HG02852 (cell line): ENCODE measurements around the gene HTR7.
A peak's percentile ranks its signal among the peaks of the same experiment; 100 is the strongest.

ENCODE experiments used
- ATAC-seq: cut with Tn5 transposase; IDR thresholded peaks from one replicate; pipeline ENCODE4 v1.9.1; 2021; ENCODE audit warnings: mild to moderate bottlenecking, moderate library complexity; ENCODE audit not compliant: unreplicated experiment

HTR7 gene

GRCh38 chr10:90806677-90807076 lies 51.2 kb downstream of the HTR7 start:
- no peak for ATAC-seq

DNA sequence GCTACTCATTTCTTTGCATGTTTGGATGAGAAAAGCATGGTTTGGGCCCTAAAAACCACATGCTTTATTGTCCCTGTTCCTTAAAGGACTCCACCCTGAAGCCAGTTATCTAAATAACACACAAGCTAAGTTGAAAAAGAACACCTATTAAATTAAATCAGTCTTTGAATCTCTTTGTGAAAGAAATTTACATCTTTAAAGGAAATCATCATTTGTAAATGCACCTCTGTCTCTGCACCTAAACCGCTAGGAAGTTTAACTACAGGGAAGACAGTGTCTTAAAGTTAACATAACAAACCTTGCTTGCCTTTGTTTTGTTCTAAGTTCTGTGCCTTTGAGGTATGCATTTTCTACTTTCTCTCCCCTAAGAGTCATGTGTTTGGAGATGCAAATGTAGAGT lies 52.6 kb downstream of the HTR7 start:
- ATAC-seq: no peak

DNA sequence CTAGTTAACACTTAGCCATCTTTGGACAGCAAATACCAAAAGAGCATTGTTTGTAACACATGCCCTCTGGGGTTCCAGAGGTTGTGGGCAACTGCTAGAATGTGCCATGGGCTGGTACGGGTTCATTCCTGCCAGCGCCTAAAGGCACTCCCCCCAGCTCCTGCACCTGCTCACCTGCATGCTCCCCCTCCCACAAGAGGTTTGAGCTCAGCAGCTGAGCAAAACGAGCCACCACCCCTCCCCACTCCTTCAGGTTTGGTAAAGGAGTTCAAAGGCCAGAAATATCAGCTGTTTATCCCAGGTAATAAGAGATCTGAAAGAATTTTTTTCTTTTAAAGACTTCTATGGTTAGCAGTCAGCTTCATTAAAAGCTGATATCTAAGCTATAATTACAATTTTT lies 53.5 kb downstream of the HTR7 start:
- ATAC-seq: no peak

- no peak for ATAC-seq
Measured at GRCh38 chr10:90801608-90802007, 56.2 kb downstream of the HTR7 start.

GRCh38 chr10:90800232-90800796 lies 57.5 kb downstream of the HTR7 start:
- no peak for ATAC-seq

DNA sequence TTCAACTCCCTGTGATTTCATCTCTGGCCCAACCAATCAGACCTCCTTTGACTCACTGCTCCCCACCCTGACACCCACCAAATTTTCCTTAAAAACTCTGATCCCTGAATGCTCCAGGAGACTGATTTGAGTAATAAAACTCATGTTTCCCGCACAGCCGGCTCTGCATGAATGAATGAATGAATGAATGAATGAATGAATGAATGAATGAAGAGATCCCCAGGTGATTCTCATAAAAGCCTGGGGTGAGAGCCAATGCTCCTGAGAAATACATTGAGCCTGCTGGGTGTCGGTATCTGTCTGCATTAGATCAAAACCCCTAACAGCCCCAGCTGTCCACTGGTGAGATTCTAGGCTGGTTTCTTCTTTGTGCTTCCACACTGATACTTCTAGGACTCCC lies 58.7 kb downstream of the HTR7 start:
- ATAC-seq: no peak

DNA sequence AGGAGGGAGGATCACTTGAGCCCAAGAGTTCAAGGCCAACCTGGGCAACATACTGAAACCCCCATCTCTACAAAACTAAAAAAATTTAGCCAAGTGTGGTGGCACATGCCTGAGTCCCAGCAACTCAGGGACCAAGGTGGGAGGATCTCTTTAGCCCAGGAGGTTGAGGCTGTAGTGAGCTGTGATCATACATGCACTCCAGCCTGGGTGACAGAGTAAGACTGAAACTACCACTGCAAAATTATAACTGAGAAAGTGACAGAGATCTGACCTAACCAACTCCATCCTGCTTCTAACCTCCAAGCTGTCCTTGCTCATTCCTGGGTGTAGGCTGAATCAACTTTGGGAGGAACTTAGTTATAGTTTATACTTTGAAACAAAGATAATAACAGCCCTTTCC lies 59.4 kb downstream of the HTR7 start:
- no peak for ATAC-seq

- no peak for ATAC-seq
Measured at GRCh38 chr10:90790422-90790821, 67.4 kb downstream of the HTR7 start.

- peak; percentile 73 for ATAC-seq
Measured at GRCh38 chr10:90788968-90789367, 68.9 kb downstream of the HTR7 start.

GRCh38 chr10:90788199-90788491 lies 69.7 kb downstream of the HTR7 start:
- ATAC-seq: no peak

GRCh38 chr10:90787393-90788198 lies 70.2 kb downstream of the HTR7 start:
- ATAC-seq: no peak

DNA sequence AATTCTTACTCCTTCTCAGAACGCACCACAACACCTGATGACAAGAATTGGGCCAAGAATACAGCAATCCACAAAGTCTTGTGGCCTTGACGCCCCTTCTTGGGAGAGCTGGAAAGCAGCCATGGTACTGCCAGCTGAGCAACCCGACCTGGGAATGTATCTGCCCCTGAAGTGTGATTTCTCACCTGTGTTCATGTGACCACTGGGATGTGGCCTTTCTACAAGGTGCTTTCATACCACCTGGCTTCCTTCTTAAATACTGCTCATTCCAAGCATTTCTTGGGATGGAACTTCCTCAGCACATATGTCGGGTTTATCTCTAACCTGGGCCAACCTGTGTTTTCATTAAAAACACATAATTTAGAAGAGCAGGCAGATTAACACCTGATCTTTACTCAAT lies 72.1 kb downstream of the HTR7 start:
- no peak for ATAC-seq

DNA sequence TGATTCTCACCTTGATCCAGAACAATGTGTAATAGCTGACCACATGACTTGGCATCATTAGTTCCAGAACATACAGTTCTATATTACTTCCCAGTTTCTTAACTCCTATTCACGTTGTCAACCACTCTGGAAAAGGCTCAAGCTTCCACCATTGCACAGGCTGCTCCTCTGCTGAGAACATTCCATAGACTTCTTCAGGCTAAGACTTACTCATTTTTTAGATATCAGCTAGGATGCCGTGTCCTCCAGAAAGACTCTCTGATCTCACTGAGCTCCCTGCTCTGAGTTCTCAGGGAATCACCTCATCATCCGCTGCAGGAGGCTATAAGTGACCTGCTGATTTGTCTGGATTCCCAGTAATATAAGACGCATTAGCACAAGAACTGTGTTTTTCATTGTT lies 73.1 kb downstream of the HTR7 start:
- no peak for ATAC-seq

- ATAC-seq: no peak
Measured at GRCh38 chr10:90780488-90780887, 77.4 kb downstream of the HTR7 start.

GRCh38 chr10:90779548-90779947 lies 78.3 kb downstream of the HTR7 start:
- ATAC-seq: no peak

DNA sequence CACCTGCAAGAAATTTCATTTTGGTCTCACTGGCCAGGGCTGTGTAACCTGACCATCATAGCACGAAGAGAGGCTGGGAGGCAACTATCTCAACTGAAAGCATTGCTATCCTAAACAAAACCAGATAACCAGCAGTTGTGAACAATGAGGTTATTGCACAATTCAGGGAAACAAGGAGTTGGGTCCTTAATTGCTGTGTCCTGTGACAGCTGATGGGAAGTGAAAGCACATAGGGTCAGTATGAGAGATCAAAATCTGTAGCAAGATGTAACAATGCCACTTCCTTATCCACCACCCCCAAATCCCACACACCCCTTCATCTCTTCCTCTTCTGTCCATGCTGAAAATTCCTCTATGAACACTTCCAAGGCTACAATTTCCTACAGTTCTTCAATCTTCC lies 80.2 kb downstream of the HTR7 start:
- ATAC-seq: no peak

DNA sequence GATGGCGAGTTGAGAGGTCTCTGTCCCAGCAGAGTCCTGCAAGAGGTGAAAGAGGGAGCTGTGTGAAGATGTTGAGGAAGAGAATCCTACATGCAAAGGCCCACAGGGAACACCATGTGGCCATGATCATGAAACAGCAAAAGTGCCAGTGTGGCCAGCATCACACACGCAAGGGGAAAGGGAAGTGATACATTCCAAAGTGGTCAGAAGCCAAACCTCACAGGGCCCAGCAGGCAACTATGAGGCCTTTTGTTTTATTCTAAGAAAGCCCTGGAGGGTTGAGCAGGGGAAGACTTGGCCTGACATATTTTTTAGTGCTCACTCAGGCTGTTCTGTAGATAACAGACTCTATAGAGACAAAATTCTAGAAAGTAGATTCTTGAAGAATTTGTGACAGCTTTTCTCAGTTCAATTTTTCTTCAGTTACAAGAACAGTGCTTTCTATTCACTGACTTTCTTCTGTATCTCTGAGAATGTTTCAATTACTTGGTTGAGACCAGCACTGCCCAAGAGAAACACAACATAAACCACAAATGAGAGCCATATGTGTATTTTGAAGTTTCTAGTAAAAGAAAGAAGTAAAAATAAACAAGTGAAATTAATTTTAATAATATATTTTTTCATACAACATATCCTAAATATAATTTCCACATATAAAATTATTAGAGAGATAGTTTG lies 82.3 kb downstream of the HTR7 start:
- no peak for ATAC-seq

DNA sequence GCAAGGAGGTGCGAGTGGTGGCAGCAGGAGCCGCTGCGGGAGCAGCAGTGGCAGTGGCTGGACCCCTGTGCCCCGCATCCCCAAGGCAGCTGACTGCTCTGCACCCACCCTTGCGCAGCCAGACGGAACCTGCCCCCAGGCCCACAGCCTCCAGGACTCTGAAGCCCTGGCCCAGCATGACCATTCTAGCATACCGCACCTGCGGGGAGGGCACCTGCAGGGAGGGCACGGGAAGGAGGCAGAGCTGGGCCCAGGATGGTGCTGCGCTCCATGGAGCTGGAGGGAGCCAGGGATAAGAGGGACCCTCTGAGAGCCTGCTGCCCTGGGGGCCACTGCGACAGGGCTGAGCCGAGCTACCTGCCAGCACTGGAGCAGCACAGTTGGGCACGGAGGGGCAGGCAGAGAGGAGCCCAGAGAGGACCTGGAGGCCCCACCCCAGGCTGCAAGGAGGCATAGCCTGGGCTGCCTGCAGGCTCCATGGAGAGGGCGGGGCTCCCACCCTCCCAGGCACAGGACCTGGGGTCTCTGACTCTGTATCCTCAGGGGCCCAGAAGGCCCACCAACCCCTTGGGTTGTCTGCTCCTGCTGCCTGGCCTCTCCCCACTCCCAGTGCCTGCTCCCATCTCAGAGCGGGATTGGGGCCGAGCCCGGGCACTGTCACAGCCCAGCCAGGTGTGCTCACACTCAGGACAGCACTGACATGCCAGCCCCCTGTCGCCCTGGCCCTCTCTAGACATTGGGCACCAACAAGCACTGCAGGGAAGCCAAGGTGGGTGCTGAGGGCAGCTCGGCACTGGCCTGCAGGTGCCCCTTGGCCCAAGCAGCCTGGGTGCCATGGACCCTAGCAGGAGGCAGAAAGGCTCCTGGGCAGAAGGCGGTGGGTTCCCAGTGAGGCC lies 87.6 kb downstream of the HTR7 start:
- no peak for ATAC-seq

GRCh38 chr10:90751107-90751997 lies 106.5 kb downstream of the HTR7 start:
- peak; percentile 79 for ATAC-seq

DNA sequence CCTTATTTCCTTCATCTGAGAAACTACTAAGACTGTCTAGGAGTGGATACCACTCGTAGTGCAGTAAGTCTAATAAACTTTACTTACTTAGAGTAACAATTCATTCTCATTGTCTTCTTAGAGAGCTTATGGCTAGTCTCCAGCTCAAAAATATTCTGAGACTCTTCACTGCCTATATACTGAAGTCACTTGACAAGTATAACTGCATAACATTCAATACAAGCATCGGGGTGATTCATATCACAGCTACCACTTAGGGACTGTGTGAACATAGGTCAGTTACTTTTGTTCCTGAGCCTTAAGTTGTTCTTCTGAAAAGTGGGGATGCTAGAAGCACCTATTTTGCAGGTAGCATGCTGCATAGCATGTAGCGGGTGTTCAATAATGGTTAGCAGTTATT lies 111.0 kb downstream of the HTR7 start:
- ATAC-seq: no peak
